ENCODE data around the gene DYNC2LI1.

The DYNC2LI1 gene

GRCh38 chr2:43841949-43842865 is 68.4 kb downstream of the DYNC2LI1 start:
- no peak for FAIRE-seq
- no peak for DNase-seq (ENCODE audit: insufficient read length, low spot score)

GRCh38 chr2:43842866-43843226 is 69.0 kb downstream of the DYNC2LI1 start:
- no peak for FAIRE-seq
- no peak for DNase-seq (ENCODE audit: insufficient read length, low spot score)

GRCh38 chr2:43845181-43845580 is 71.3 kb downstream of the DYNC2LI1 start:
- DNase-seq (ENCODE audit: insufficient read length, low spot score) (no peak), FAIRE-seq (no peak)

- DNase-seq (ENCODE audit: insufficient read length, low spot score) (no peak), FAIRE-seq (no peak)
Measured at GRCh38 chr2:43846140-43846793, 72.4 kb downstream of the DYNC2LI1 start.

GRCh38 chr2:43848214-43848613 is 74.4 kb downstream of the DYNC2LI1 start:
- DNase-seq (ENCODE audit: insufficient read length, low spot score) (no peak), FAIRE-seq (no peak)

GRCh38 chr2:43851011-43851980 is 77.5 kb downstream of the DYNC2LI1 start:
- FAIRE-seq: no peak

GRCh38 chr2:43852196-43852730 is 78.4 kb downstream of the DYNC2LI1 start:
- FAIRE-seq (no peak), DNase-seq (ENCODE audit: insufficient read length, low spot score) (no peak)

More at GRCh38 chr2:43851011-43851980, 77.5 kb downstream of the DYNC2LI1 start:
- DNase-seq (ENCODE audit: insufficient read length, low spot score): no peak

- DNase-seq (ENCODE audit: insufficient read length, low spot score) (no peak), FAIRE-seq (no peak)
Measured at GRCh38 chr2:43853141-43854081, 79.6 kb downstream of the DYNC2LI1 start.

- no peak for FAIRE-seq
Measured at GRCh38 chr2:43854671-43855070, 80.8 kb downstream of the DYNC2LI1 start.

GRCh38 chr2:43855292-43855691 is 81.5 kb downstream of the DYNC2LI1 start:
- DNase-seq (ENCODE audit: insufficient read length, low spot score): no peak
- no peak for FAIRE-seq

More at GRCh38 chr2:43854671-43855070, 80.8 kb downstream of the DYNC2LI1 start:
- no peak for DNase-seq (ENCODE audit: insufficient read length, low spot score)
